Amygdala (tissue), 56 donors: ENCODE data around the gene ITGAE.

Source experiments
- DNase-seq, 56 donors: peaks; one replicate each; lab custom pipeline; 2025; lab: John Stamatoyannopoulos, UW

ITGAE gene

GRCh38 chr17:3679531-3680126 is 121.4 kb downstream of the ITGAE start:
- no peak for DNase-seq

DNA sequence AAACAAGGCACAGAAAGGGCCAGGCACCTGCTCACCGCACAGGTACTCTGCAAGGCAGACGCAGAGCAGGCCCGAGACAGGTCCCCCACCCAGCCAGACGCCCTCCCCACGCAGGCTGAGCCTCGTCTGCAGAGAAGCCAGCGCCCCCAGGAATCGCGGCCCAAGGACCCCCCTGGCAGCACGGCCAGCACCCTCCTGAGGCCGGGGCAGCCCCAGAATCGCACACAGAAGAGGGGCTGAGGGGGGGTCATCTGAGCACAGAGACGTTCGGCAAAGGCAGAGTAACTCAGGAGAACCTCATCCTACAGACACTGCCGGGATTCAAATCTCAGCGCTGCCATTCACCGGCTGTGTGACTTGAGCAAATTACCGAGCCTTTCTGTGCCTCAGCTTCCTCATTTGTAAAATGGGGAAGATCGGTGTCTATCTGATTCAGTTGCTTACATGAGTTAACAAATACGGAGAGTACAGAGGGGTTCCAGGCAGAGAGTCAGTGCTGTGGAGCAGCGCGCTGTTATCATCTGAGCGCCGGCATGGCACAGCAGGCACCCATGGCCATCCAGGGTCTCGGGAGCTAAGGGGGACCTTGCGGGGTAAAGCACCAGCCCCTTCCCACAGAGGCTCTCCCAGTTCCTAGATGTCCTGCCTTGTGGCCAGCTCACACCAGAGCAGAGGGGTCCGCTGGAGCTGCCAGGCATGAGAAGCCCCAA is 122.0 kb downstream of the ITGAE start:
- no peak for DNase-seq

DNA sequence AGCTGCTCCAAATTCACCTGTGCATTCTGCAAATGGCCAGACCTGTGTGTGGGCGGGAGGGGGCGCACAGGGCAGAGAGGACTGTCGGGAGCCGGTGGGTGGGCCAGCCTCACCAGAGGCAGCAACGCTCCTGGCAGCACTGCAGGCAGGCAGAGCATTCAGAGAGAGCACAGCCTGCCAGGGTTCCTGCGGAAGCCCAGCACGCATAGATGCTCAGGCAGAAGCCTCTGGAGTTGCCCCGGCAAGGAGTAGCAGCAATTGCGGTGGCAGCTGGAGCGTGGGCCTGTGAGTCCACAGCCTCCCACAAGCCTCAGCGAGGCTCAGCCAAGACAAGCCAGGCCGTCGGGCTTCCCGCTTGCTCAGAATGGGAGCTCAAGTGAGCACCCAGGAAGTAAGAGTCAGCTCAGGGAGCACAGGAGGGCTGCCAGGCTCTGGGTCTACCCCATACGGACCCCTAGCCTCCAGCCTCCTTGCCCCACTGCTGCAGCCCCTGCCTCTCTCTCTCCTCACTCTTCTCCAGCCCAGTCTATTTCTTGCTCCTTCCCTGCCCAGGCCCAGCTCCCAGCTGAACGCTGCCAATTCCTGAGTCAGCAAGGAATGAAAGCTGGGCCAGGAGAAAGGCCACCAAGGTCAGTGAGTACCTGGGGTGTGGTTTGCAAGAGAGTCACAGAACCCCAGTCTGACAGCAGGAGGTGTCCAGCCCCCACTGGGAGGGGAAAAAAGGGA is 122.7 kb downstream of the ITGAE start:
- DNase-seq, result peak in 22 of 56 donors; percentile 15 to 59 (median 33)

- DNase-seq, result no peak
These were observed 125.1 kb downstream of the ITGAE start for GRCh38 chr17:3675886-3676285.

DNA sequence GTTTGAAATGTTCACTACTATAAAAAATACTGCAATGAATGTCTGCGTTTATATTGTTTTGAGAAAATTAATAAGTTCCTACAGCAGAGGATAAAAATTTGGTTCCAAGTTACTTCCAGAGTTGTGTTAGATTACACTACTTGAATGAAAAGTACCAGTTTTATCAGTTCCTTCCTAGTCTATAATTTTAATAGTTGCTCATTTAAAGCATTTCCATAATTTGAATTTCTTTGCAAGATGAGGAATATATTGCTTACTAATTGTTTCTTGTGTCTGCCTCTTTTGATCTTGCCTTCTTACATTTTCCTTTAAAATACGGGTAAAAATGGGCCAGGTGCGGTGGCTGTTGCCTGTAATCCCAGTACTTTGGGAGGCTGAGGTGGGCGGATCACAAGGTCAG is 128.4 kb downstream of the ITGAE start:
- no peak for DNase-seq

- DNase-seq, result no peak
These were observed 131.4 kb downstream of the ITGAE start for GRCh38 chr17:3669548-3669947.

- DNase-seq, result no peak
These were observed 132.0 kb downstream of the ITGAE start for GRCh38 chr17:3669085-3669347.

- DNase-seq, result peak; percentile 85 to 99 (median 97)
These were observed 132.5 kb downstream of the ITGAE start, which contains the start of the genes EMC6 and TAX1BP3 for GRCh38 chr17:3668279-3669084. Gene EMC6 (plus strand): TSS chr17:3668812. CDS start chr17:3669147, 335 bp downstream. Gene TAX1BP3 (minus strand): TSS chr17:3668578. CDS start chr17:3668526, 52 bp downstream.

DNA sequence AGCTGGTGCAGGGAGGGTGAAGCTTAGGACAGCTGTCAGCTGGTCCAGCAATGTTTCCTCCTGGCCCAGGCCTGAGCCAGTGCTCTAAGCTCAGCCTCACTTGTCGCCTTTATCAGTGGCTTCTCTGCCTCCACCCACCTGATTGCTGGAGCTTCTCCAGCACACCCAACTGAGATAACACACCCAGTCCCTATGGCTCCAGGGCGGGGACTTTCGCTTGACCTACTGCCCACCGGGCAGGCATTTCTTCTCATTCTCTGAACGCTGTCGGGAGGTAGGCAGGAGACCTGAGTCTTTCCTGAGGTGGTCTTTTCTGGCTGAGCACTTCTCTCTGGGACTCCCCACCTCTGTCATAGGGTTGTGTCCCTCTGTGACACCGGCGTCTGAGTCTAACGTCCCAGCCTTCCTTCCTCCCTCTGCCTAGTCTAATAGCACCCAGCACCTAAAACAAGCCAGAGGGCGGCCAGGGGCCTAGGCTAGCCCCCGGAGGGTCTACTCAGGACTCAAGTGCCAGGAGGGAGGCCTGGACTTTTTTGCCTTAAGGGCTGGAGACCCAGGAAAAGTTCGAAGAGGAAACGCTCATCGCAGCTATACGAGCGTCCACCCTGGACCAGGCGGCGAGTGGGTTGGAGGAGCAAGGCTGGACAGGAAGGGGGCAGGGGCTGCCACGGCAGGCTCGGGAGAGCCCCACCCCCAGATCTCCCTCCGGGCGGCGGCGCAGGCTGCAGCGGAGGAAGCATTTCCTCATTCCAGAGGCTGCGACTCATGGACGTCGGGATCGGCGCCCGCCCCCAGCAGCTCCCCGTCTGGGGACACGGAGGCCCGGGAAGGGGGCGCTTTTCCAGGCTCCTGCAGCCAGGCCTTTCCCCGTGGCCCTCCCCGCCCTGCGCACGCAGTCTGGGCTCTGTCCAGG is 133.4 kb downstream of the ITGAE start:
- peak in 32 of 56 donors; percentile 40 to 80 (median 69) for DNase-seq

DNA sequence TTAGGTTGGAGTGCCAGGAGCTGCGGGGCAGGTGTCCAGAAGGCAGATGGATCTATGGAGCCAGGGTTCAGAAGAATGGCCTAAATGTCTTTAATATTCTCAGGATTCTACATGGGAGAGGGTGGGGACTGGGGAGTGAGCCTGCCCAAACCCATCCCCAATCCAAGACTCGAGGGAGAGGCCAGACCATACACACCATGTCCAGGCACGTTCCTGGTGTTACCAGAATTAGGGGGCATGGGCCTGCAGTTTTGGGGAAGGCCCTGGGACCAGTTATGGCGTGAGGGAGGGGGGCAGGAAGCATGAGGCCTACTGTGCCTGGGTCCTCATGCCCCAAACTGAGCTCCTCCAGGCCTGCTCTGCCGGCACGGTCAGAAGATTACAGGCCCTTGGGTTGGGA is 134.5 kb downstream of the ITGAE start:
- no peak for DNase-seq

GRCh38 chr17:3665834-3666233 is 135.2 kb downstream of the ITGAE start:
- DNase-seq, result peak in 29 of 56 donors; percentile 8 to 68 (median 32)
